ENCODE data around the gene GPD2. TPM values are rescaled to one million over a fixed set of nuclear protein-coding genes. Genes with fewer than 3 reads are reported as not detected.

The GPD2 gene
- total and polyA plus RNA-seq, 2 donors from 2014 or later, result 6.2 to 32.3 TPM

DNA sequence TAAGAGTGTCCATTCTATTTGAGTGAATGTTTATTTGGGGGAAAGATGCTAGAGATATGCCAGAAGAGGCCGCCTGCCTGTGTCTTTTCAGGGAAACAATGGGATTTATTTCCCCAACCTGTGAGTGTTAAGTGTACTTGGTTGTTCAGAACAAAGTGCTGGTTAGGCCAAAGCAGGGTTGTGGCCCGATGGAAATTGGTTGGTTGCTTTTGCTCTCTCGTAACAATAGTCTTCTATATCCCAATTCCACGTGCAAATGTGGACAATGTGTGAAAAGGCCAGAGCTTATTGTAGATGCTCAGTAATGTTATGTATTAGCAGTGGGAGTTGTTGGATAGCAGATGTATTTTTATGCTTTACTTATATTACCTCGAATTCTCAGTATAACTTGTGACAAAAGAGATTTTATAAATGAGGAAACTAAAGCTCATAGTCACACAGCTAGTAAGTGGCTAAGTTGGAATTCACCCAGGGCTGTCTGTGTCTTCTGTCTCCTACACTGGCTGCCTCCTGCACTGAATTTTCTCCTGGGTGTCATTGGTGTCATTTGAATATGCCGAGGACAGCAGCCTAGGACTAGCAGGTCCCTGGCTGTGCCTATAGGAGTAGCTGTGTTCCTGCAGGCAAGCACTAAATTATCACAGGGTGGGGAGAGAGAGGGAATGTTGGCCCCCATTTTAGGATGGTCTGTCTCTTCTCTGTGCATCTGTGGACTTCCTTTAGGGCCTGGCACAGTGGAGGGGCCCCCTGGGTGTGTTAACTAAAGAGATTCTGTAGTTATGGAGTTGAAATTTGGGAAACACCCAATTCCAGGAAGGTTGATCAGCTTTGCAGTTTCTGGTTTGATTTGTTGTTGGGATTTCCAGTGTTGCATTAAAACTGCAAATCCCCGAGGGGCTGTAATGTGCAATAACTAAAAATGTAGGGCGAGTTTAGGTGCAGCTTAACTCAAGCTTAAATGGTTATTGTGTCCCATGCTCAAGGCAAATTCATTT lies 21.6 kb downstream of the GPD2 start:
- H3K36me3 ChIP-seq (ENCODE audit: control insufficient read depth in 2 of 3, insufficient read depth in 3 of 3, low read length in 3 of 3), result no peaks in the 10 kb centered on the region
- intact Hi-C loops (cut with DNase I), result no loop called here
- H3K27ac ChIP-seq (ENCODE audit: low read depth in 2 of 2, low read length in 2 of 2), result no peak overlapping the region
- H3K9me3 ChIP-seq (ENCODE audit: control insufficient read depth in 2 of 3, insufficient read depth in 1 of 3, low read length in 3 of 3), result no peaks in the 10 kb centered on the region
- DNase-seq (no peak), FAIRE-seq (no peak)
- H3K27me3 ChIP-seq (ENCODE audit: control insufficient read depth, insufficient read depth, low read length), result no peaks in the 10 kb centered on the region
- no peak overlapping the region for H3K4me3 ChIP-seq (ENCODE audit: low read length in 3 of 3)
- TF ChIP-seq, protein P1, sequence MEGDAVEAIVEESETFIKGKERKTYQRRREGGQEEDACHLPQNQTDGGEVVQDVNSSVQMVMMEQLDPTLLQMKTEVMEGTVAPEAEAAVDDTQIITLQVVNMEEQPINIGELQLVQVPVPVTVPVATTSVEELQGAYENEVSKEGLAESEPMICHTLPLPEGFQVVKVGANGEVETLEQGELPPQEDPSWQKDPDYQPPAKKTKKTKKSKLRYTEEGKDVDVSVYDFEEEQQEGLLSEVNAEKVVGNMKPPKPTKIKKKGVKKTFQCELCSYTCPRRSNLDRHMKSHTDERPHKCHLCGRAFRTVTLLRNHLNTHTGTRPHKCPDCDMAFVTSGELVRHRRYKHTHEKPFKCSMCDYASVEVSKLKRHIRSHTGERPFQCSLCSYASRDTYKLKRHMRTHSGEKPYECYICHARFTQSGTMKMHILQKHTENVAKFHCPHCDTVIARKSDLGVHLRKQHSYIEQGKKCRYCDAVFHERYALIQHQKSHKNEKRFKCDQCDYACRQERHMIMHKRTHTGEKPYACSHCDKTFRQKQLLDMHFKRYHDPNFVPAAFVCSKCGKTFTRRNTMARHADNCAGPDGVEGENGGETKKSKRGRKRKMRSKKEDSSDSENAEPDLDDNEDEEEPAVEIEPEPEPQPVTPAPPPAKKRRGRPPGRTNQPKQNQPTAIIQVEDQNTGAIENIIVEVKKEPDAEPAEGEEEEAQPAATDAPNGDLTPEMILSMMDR (IDR thresholded peaks at IDR 0.05; ENCODE audit: borderline replicate concordance, extremely low read depth, insufficient read depth), result no peak
- peaks cover 0 to 4% (median 4%) of the 10 kb centered on the region in 3 donors for H3K4me1 ChIP-seq (ENCODE audit: control insufficient read depth in 2 of 3, insufficient read depth in 2 of 3, low read depth in 1 of 3, low read length in 3 of 3)
- no peak overlapping the region for H3K9ac ChIP-seq (ENCODE audit: low read length in 3 of 3)

DNA sequence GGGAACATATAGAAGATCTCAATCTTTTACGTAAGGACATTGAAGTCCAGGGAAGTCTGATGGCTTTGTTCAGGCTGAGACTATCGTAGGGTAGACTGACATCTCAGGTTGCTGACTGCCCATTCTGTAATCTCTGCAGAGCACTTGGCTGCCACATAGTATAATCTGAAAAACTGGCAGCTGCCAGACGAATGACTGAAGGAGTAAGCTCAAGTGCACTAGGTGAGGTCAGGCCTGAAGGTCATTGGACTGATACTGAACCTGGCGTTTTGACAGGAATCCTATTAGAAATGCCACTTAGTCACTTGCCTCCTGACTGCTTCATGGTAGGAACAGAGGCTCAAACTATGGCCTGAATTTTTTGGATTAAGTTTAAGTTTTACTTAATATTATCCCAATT lies 23.5 kb downstream of the GPD2 start:
- H3K4me1 ChIP-seq (ENCODE audit: control insufficient read depth in 2 of 3, insufficient read depth in 2 of 3, low read depth in 1 of 3, low read length in 3 of 3), result peaks cover 0 to 4% (median 4%) of the 10 kb centered on the region in 3 donors
- H3K27ac ChIP-seq (ENCODE audit: low read depth in 2 of 2, low read length in 2 of 2), result no peak overlapping the region
- TF ChIP-seq, protein P1 (IDR thresholded peaks at IDR 0.05; ENCODE audit: borderline replicate concordance, extremely low read depth, insufficient read depth), result no peak
- no peak overlapping the region for H3K9ac ChIP-seq (ENCODE audit: low read length in 3 of 3)
- no peaks in the 10 kb centered on the region for H3K36me3 ChIP-seq (ENCODE audit: control insufficient read depth in 2 of 3, insufficient read depth in 3 of 3, low read length in 3 of 3)
- no peaks in the 10 kb centered on the region for H3K27me3 ChIP-seq (ENCODE audit: control insufficient read depth, insufficient read depth, low read length)
- no peak for FAIRE-seq
- intact Hi-C loops (cut with DNase I), result no loop called here
- H3K9me3 ChIP-seq (ENCODE audit: control insufficient read depth in 2 of 3, insufficient read depth in 1 of 3, low read length in 3 of 3), result no peaks in the 10 kb centered on the region
- no peak for DNase-seq
- H3K4me3 ChIP-seq (ENCODE audit: low read length in 3 of 3), result no peak overlapping the region

DNA sequence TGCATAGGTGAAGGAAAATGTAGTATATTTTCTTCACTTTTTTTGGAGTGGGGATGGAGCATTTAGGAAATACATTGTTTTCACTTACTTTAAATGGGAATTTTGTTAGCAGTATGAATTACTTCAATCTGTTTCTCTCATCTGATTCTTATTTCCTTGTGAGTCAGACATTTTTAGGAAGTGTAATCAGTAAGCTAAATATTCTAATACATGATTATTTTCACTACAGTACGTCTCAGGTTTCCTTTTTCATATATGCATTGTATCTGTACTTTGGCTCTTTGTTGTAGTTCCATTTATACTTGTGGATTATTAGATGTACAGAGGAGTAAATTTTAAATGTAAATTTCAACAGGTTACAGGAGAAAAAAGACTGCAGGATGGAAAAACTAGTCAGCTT lies 27.9 kb downstream of the GPD2 start:
- Histone ChIP-seq H3K9me3 (ENCODE audit: control insufficient read depth in 2 of 3, insufficient read depth in 1 of 3, low read length in 3 of 3) (no peaks in the 10 kb centered on the region), H3K4me3 (ENCODE audit: low read length in 3 of 3) (no peak overlapping the region), H3K27me3 (ENCODE audit: control insufficient read depth, insufficient read depth, low read length) (no peaks in the 10 kb centered on the region), H3K4me1 (ENCODE audit: control insufficient read depth in 2 of 3, insufficient read depth in 2 of 3, low read depth in 1 of 3, low read length in 3 of 3) (peaks cover 0 to 12% (median 4%) of the 10 kb centered on the region in 3 donors), H3K27ac (ENCODE audit: low read depth in 2 of 2, low read length in 2 of 2) (no peak overlapping the region), H3K36me3 (ENCODE audit: control insufficient read depth in 2 of 3, insufficient read depth in 3 of 3, low read length in 3 of 3) (no peaks in the 10 kb centered on the region), H3K9ac (ENCODE audit: low read length in 3 of 3) (no peak overlapping the region)
- TF ChIP-seq, protein P1 (IDR thresholded peaks at IDR 0.05; ENCODE audit: borderline replicate concordance, extremely low read depth, insufficient read depth), result no peak
- DNase-seq (no peak), FAIRE-seq (no peak)
- intact Hi-C loops (cut with DNase I), result no loop called here

Measured in kidney (tissue), 14 donors.